Inferior parietal cortex (tissue), 1 donor: ENCODE results near the gene MGP.
A peak's percentile ranks its signal among the peaks of the same experiment; 100 is the strongest.

Source experiments
- DNase-seq: peaks from one replicate; pipeline ENCODE4 v3.0.0-alpha.2; 2016; ENCODE audit errors: extremely low spot score

MGP gene

DNA sequence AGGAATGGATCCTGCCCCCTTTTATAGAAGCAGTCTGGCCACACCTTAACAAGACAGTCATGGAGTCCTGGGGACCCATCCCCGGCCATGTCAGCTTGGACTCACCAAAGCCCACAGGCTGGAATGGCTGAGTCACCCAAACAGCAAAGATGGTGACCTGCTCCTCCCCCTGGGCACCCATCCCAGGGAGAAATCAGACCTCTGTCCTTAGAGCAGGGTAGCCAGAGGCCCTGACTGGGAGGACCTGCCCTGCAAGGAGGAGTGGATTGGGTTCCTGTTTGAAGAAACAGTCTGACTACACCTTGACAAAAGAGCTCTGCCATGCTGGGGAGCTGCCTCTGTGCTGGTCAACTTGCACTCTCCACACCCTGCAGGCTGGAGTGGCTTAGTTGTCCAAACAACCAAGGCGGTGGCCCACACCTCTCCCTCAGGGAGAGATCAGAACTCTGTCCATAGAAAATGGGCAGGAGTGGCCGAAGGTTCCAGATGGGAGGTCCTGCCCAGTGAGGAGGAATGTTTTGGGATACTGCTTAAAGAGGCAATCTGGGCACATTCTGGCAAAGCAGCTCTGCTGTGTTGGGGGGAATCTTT lies 16.6 kb downstream of the MGP start:
- DNase-seq: no peak

GRCh38 chr12:14860490-14860889 lies 25.2 kb downstream of the MGP start:
- DNase-seq: no peak

DNA sequence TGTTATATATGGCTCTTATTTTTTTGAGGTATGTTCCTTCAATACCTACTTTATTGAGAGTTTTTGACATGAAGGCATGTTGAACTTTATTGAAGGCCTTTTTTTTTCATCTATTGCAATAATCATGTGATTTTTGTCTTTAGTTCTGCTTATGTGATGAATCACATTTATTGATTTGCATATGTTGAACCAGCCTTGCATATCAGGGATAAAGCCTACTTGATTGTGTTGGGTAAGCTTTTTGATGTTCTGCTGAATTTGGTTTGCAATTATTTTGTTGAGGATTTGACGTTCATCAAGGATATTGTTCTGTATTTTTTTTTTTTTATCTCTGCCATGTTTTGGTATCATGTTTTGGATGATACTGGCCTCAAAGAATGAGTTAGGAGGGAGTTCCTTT lies 27.1 kb downstream of the MGP start:
- no peak for DNase-seq

DNA sequence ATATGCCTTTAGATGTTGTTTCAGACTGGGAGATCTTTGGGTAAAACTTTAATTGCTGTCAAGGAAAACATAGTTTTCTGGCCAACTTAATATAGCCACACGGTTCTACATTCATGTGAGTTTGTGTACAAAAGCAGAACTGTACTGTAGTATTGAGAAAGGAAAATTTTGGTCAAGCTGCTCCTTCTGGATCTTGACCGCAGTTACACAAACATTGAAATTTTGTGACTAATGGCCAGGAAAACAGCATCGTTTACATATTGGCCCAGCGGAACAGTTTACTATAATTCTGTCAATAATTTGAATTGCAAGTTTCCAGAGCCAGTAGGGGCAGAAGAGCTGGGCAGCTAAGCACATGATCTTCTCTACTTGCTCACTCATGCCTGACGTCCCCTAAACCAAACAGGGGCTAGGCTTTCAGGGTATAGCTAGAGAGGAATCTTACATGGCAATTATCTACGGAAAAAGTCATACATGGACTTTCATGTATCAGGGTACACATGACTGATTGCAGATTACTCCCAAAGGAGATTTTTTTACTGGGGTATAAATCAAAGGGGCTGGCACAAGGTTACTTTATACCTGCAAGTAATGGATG lies 31.0 kb downstream of the MGP start:
- no peak for DNase-seq

- DNase-seq: no peak
Observed at GRCh38 chr12:14853961-14854360, 31.7 kb downstream of the MGP start.

DNA sequence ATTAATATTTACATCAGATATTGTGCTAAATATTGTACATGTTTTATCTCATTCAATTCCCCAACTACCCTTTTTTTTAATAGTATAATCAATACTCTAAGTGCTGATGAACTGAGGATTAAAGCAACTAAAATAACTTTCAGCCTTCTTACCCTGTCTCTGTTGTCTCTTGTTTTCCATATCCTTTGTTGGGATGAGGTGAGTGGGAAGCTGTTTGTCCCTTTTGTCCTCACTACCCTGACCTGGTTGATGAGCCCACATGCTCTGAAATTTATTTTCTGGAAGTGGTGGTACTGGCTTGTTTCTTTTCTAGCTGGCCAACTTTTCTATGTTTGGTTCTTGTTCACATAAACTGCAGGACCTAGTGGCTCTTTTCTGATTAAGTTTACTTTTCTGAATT lies 32.8 kb downstream of the MGP start:
- no peak for DNase-seq

- DNase-seq: no peak
Observed at GRCh38 chr12:14850929-14851663, 34.6 kb downstream of the MGP start.

DNA sequence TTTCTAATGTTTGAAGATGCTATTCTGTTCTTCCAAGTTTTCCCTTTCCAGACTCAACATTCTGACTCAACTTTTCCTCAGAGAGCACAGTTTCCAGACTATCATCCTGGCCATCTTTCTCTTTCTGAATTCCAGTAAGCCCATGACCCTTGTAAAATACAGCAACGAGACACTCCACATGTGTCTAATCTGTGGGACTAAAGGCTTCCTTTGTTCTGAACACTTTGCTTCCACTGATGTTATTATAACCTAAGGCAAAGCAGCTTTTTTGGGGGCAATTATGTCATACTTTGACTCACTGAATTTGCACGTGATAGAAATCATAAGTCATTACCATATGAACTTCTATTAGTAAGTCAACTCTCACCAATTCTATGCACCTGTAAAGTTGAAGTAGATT lies 36.0 kb downstream of the MGP start:
- DNase-seq: no peak

DNA sequence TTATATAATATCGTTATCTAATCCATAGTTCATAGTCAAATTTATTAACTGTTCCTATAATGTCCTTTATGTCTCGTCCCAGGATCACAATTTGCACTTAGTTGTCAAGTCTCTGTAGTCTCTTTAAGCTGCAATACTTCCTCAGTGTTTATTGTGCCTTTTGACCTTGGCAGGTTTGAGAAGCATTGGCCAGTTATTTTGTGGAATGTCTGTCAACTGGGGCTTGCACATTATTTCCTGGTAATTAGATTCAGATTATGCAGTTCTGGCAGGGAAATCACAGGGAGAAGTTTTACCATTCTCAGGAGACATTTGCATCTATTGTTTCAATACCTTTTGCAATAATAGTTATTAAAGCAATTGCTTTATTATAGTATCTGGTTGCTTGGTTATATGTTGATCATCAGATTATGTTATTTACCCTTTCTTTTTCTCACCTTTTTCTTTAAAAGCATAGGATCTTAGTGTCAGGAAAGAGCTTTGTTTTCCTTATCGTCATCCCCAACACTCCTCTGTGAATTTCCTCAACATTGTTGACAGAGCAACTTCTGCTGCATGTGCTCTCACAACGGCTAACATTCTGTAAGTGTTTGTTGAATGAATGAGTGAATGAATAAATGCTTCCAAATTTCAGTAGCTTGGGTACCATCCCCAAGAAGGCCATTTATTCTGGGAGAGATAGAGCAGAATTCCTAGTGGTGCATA lies 38.6 kb downstream of the MGP start:
- no peak for DNase-seq

DNA sequence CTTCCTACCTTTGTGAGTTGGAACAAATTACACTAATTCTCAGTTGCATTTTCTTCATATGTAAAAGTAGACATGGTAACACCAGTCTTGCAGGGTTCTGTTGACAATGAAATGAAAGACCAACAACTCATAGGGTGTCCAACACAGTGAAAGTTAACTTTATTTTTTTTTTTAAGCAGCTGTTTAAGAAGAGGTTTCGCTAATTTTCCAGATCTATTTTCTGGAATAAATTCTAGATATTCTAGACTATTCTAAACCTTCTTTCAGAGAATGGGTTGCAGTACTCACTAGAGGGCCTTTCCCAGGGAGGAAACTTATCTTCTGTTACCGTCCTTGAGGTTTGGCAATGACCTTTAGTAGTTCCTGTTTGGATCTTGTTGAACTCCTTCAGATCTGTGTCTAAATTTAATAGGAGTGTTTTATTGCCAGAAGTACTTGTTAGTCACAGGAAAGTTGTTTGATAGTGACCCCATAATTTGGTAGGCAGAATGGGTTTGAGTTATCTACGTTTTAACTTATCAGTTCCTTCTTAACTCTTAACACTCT lies 39.5 kb downstream of the MGP start:
- no peak for DNase-seq

GRCh38 chr12:14845350-14845750 lies 40.3 kb downstream of the MGP start:
- DNase-seq: peak; percentile 87

DNA sequence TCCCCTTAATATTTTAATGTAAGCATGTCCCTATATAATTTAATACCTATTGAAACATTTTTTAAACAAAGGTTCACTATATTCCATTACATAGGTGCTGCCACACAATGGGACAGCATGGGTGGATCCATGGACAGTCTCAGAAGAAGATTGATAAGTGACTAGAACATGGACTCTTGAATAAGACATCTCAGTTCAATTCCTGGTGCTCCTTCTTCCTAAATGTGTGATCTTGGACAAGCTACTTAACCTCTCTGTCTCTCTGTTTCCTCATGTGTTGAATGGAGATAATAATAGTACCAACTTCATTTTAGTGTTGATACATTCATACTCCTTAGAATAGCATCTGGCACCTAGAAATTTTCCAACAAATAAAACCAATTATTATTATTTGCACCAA lies 41.3 kb downstream of the MGP start:
- no peak for DNase-seq

GRCh38 chr12:14843425-14843887 lies 42.2 kb downstream of the MGP start, which contains the start of gene ART4:
ART4 (minus strand) TSS chr12:14843526; CDS start chr12:14843113, 413 bp downstream.
- no peak for DNase-seq

- DNase-seq: no peak
Observed at GRCh38 chr12:14842315-14842714, 43.3 kb downstream of the MGP start.

- DNase-seq: no peak
Observed at GRCh38 chr12:14841761-14842160, 43.9 kb downstream of the MGP start.

- no peak for DNase-seq
Observed at GRCh38 chr12:14840616-14841015, 45.0 kb downstream of the MGP start.

GRCh38 chr12:14839262-14839661 lies 46.4 kb downstream of the MGP start:
- no peak for DNase-seq

GRCh38 chr12:14836336-14837210 lies 49.1 kb downstream of the MGP start:
- no peak for DNase-seq

DNA sequence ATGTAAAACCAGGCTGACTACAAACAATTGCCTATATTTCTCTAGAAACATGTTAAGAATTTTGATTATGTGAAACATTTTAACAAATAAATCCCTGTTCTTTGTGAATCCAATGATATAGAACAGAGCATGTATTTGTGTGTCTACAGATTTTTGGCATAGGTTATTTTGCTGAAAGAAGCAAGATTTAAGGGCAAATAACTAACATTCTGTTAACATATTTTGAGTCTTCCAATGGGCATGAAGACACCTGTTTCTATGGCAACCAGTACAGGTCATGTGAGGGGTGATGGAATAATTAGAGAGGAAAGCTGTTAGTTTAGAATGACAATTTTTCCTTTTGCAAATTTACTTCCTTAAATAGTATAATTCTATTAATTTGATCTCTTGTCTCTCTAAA lies 51.1 kb downstream of the MGP start:
- no peak for DNase-seq

- no peak for DNase-seq
Observed at GRCh38 chr12:14833952-14834351, 51.7 kb downstream of the MGP start.

DNA sequence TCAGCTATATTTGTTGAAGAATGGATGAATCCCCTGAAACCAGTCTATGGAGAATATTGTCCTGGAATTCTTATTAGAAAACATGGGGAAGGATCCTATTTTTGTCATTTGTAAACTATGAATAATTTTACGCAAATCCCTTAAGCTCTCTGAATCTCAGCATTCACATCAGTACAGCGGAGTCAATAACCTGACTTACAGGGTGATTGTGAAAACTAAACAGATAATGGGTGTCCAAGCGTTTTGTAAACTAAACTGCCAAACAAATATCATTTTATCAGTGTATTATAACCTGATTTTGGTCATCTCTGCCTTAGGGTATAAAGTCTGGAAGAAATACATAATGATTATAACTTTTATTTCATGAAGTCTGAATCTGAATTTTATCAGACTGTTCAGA lies 52.3 kb downstream of the MGP start:
- DNase-seq: no peak
